ENCODE measurements around the gene ZFR2.

- TF ChIP-seq CTCF (IDR thresholded peaks at IDR 0.05): no peak
- no peak for TF ChIP-seq POLR2A (IDR thresholded peaks at IDR 0.05)
- TF ChIP-seq EP300 (IDR thresholded peaks at IDR 0.05): no peak
Measured at GRCh38 chr19:3890591-3890990, 21.8 kb upstream of the ZFR2 start.

All from tibial nerve (tissue), 4 donors.